Activated naive CD8-positive, alpha-beta T cell treated with anti-CD3 and anti-CD28 coated beads, Interleukin-2, amount 50 U/mL, for 24 hours (primary cell): ENCODE results near the gene SLC8A2.

Source experiments
- ATAC-seq: fragments of 150-1000 bp; cut with Tn5 transposase; one replicate; pipeline ENCODE4 v1.10.0; 2021
- DNase-seq: peaks from one replicate; pipeline ENCODE4 v3.0.0; 2021
- H3K27ac Mint-ChIP-seq: one replicate; pipeline ENCODE4 v1.8.0; 2021; ENCODE audit warnings: mild to moderate bottlenecking, mixed read lengths
- H3K27me3 Mint-ChIP-seq: one replicate; pipeline ENCODE4 v1.8.0; 2021; ENCODE audit warnings: mixed read lengths
- H3K36me3 Mint-ChIP-seq: one replicate; pipeline ENCODE4 v1.8.0; 2021; ENCODE audit warnings: low read depth, mixed read lengths
- H3K4me1 Mint-ChIP-seq: one replicate; pipeline ENCODE4 v1.8.0; 2021; ENCODE audit warnings: mixed read lengths
- H3K4me3 Mint-ChIP-seq: one replicate; pipeline ENCODE4 v1.8.0; 2021; ENCODE audit warnings: mild to moderate bottlenecking, moderate library complexity, mixed read lengths
- H3K9me3 Mint-ChIP-seq: one replicate; pipeline ENCODE4 v1.8.0; 2021; ENCODE audit warnings: mixed read lengths

Gene SLC8A2

GRCh38 chr19:47469363-47469700, 2.4 kb downstream of the SLC8A2 start:
- no peaks in the 10 kb centered on the region for H3K36me3 Mint-ChIP-seq
- H3K9me3 Mint-ChIP-seq = no peaks in the 10 kb centered on the region
- ATAC-seq (no peak), DNase-seq (no peak)
- H3K4me3 Mint-ChIP-seq = no peak overlapping the region
- H3K27ac Mint-ChIP-seq = no peak overlapping the region
- H3K27me3 Mint-ChIP-seq = peaks cover 47% of the 10 kb centered on the region
- peaks cover 11% of the 10 kb centered on the region for H3K4me1 Mint-ChIP-seq

- ATAC-seq = no peak
- Mint-ChIP-seq H3K4me3 (no peak overlapping the region), H3K9me3 (no peaks in the 10 kb centered on the region), H3K27ac (no peak overlapping the region), H3K4me1 (peaks cover 11% of the 10 kb centered on the region), H3K36me3 (no peaks in the 10 kb centered on the region), H3K27me3 (peaks cover 47% of the 10 kb centered on the region)
- no peak for DNase-seq
These were observed 3.8 kb downstream of the SLC8A2 start for GRCh38 chr19:47467914-47468313.

- Mint-ChIP-seq H3K27ac (no peak overlapping the region), H3K9me3 (no peaks in the 10 kb centered on the region), H3K4me1 (peaks cover 6% of the 10 kb centered on the region), H3K4me3 (no peak overlapping the region), H3K27me3 (peaks cover 45% of the 10 kb centered on the region), H3K36me3 (no peaks in the 10 kb centered on the region)
- ATAC-seq = no peak
- DNase-seq = no peak
These were observed 5.7 kb downstream of the SLC8A2 start for GRCh38 chr19:47465957-47466356.

- Mint-ChIP-seq H3K27me3 (peaks cover 38% of the 10 kb centered on the region), H3K27ac (no peak overlapping the region), H3K4me1 (peaks cover 3% of the 10 kb centered on the region), H3K9me3 (no peaks in the 10 kb centered on the region), H3K36me3 (no peaks in the 10 kb centered on the region), H3K4me3 (no peak overlapping the region)
- ATAC-seq (no peak), DNase-seq (no peak)
These were observed 6.8 kb downstream of the SLC8A2 start for GRCh38 chr19:47464675-47465419.

GRCh38 chr19:47461876-47462275, 9.8 kb downstream of the SLC8A2 start:
- H3K4me3 Mint-ChIP-seq = no peak overlapping the region
- ATAC-seq (no peak), DNase-seq (no peak)
- peaks cover 2% of the 10 kb centered on the region for H3K4me1 Mint-ChIP-seq
- H3K9me3 Mint-ChIP-seq = no peaks in the 10 kb centered on the region
- H3K27me3 Mint-ChIP-seq = peaks cover 20% of the 10 kb centered on the region
- H3K36me3 Mint-ChIP-seq = no peaks in the 10 kb centered on the region
- no peak overlapping the region for H3K27ac Mint-ChIP-seq

GRCh38 chr19:47459477-47459876, 12.2 kb downstream of the SLC8A2 start:
- ATAC-seq (no peak), DNase-seq (no peak)
- peaks cover 2% of the 10 kb centered on the region for H3K4me1 Mint-ChIP-seq
- no peaks in the 10 kb centered on the region for H3K36me3 Mint-ChIP-seq
- H3K4me3 Mint-ChIP-seq = no peak overlapping the region
- peaks cover 33% of the 10 kb centered on the region for H3K27me3 Mint-ChIP-seq
- H3K9me3 Mint-ChIP-seq = no peaks in the 10 kb centered on the region
- H3K27ac Mint-ChIP-seq = no peak overlapping the region

GRCh38 chr19:47458672-47459071, 13.0 kb downstream of the SLC8A2 start:
- Mint-ChIP-seq H3K4me1 (peaks cover 2% of the 10 kb centered on the region), H3K4me3 (no peak overlapping the region), H3K9me3 (no peaks in the 10 kb centered on the region), H3K36me3 (no peaks in the 10 kb centered on the region), H3K27me3 (peaks cover 39% of the 10 kb centered on the region), H3K27ac (no peak overlapping the region)
- no peak for DNase-seq
- ATAC-seq = no peak

GRCh38 chr19:47456721-47457474, 14.8 kb downstream of the SLC8A2 start:
- Mint-ChIP-seq H3K4me1 (peaks cover 2% of the 10 kb centered on the region), H3K36me3 (no peaks in the 10 kb centered on the region), H3K27me3 (peaks cover 36% of the 10 kb centered on the region), H3K4me3 (no peak overlapping the region), H3K27ac (no peak overlapping the region), H3K9me3 (no peaks in the 10 kb centered on the region)
- DNase-seq (no peak), ATAC-seq (no peak)

GRCh38 chr19:47450478-47450877, 21.2 kb downstream of the SLC8A2 start:
- no peak overlapping the region for H3K27ac Mint-ChIP-seq
- no peaks in the 10 kb centered on the region for H3K9me3 Mint-ChIP-seq
- DNase-seq (no peak), ATAC-seq (no peak)
- no peaks in the 10 kb centered on the region for H3K36me3 Mint-ChIP-seq
- H3K27me3 Mint-ChIP-seq = peaks cover 59% of the 10 kb centered on the region
- H3K4me3 Mint-ChIP-seq = no peak overlapping the region
- H3K4me1 Mint-ChIP-seq = peaks cover 18% of the 10 kb centered on the region

- DNase-seq (no peak), ATAC-seq (no peak)
- Mint-ChIP-seq H3K4me1 (peaks cover 37% of the 10 kb centered on the region), H3K4me3 (no peak overlapping the region), H3K27ac (peak overlapping the region; percentile 30), H3K36me3 (no peaks in the 10 kb centered on the region), H3K27me3 (peaks cover 63% of the 10 kb centered on the region), H3K9me3 (no peaks in the 10 kb centered on the region)
These were observed 23.3 kb downstream of the SLC8A2 start for GRCh38 chr19:47448360-47448727.

GRCh38 chr19:47447470-47448359, 24.0 kb downstream of the SLC8A2 start:
- Mint-ChIP-seq H3K4me1 (peaks cover 43% of the 10 kb centered on the region), H3K36me3 (no peaks in the 10 kb centered on the region), H3K4me3 (peak overlapping the region; percentile 48), H3K27ac (peak overlapping the region; percentile 30), H3K27me3 (peaks cover 69% of the 10 kb centered on the region), H3K9me3 (no peaks in the 10 kb centered on the region)
- ATAC-seq = peak; percentile 50
- DNase-seq = peak; percentile 74

GRCh38 chr19:47446534-47447469, 24.9 kb downstream of the SLC8A2 start:
- peak overlapping the region; percentile 48 for H3K4me3 Mint-ChIP-seq
- ATAC-seq (peak; percentile 22), DNase-seq (peak; percentile 54)
- H3K27me3 Mint-ChIP-seq = peaks cover 74% of the 10 kb centered on the region
- H3K4me1 Mint-ChIP-seq = peaks cover 43% of the 10 kb centered on the region
- H3K36me3 Mint-ChIP-seq = no peaks in the 10 kb centered on the region
- no peak overlapping the region for H3K27ac Mint-ChIP-seq
- no peaks in the 10 kb centered on the region for H3K9me3 Mint-ChIP-seq

- Mint-ChIP-seq H3K36me3 (no peaks in the 10 kb centered on the region), H3K4me3 (no peak overlapping the region), H3K27me3 (peaks cover 78% of the 10 kb centered on the region), H3K4me1 (peaks cover 43% of the 10 kb centered on the region), H3K27ac (peak overlapping the region; percentile 31), H3K9me3 (no peaks in the 10 kb centered on the region)
- DNase-seq (peak; percentile 39), ATAC-seq (no peak)
These were observed 25.7 kb downstream of the SLC8A2 start for GRCh38 chr19:47445937-47446402.

- ATAC-seq (no peak), DNase-seq (no peak)
- Mint-ChIP-seq H3K27me3 (peaks cover 75% of the 10 kb centered on the region), H3K36me3 (no peaks in the 10 kb centered on the region), H3K4me3 (no peak overlapping the region), H3K27ac (peak overlapping the region; percentile 31), H3K4me1 (peaks cover 43% of the 10 kb centered on the region), H3K9me3 (no peaks in the 10 kb centered on the region)
These were observed 26.2 kb downstream of the SLC8A2 start for GRCh38 chr19:47445527-47445926.
